ENCODE results near the gene LRP1B. TPM values are rescaled to one million over a fixed set of nuclear protein-coding genes. Genes with fewer than 3 reads are reported as not detected.

Gene LRP1B
- total RNA-seq, 1 donor from 2014 or later = 0.27 TPM

DNA sequence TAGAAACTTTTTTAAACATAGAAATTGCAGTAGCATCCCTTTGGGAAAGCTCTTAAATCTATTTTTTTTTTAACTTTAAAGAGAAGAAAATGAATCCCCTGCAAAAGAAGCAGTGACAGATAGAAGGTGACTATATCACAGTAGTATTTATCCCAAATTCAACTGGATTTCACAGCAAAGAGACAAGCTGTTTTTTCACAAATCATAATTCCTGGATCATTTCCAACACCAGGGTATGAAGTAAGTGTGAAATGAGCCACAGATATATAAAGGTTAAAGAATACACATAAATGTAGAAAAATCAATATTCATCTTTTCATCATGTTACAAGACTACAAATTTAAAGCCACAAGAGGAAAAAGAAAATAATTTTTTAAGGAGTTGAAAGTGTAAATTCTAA lies 1945.7 kb downstream of the LRP1B start:
- no peak for DNase-seq (ENCODE audit: low spot score)

DNA sequence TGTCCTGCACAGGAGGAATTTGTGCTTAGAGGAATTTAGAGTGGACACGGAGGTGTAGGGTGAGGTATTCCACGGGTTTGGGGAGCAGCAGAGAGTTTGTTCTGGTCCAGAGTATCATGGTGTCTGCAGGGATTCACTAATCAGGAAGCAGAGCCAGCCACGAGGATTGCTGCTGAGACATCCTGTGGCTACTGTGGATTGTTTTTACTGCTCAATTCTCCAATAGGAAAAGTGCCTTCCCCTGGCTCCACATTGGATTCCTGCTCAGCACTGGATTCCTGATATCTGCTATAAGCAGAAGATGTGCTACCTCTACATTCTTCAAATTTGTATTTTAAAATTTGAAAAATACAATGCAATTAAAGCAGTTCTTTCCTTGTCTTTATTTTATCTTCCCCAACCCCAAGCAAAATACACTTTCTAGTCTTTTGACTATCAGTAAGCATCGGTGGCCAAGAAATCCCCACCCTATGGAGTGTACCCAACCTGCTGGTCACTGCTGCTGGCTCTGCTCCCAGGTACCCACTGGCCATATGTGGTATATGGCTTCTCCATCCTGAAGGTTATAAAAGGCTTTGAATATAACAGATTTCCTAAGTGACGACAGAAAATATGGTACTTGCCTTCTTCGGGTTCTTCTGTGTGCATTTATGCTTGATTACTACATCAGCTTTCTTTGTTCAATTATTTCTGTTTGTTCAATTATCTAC lies 1947.6 kb downstream of the LRP1B start:
- DNase-seq (ENCODE audit: low spot score) = no peak
- intact Hi-C loops (cut with DNase I) = no loop called here

More for the DNA sequence above, 1945.7 kb downstream of the LRP1B start:
- intact Hi-C loops (cut with DNase I) = no loop called here

Small RNA genes within 50 kb of the gene (microRNA-seq; reads per million reads assigned to microRNA genes)
- gene MIR7157 = not detected

Measured in cardiac septum (tissue), 1 donor.